ENCODE results near the gene SLC13A2. TPM values are rescaled to one million over a fixed set of nuclear protein-coding genes. Genes with fewer than 3 reads are reported as not detected.
"Not testable (repeated sequence)": the region's sequence is repeated elsewhere in the genome, so short reads cannot be mapped to it uniquely, and the experiment has no call there.

Gene SLC13A2
- total and polyA plus RNA-seq, 2 donors = 0.09 TPM; not detected in 1

DNA sequence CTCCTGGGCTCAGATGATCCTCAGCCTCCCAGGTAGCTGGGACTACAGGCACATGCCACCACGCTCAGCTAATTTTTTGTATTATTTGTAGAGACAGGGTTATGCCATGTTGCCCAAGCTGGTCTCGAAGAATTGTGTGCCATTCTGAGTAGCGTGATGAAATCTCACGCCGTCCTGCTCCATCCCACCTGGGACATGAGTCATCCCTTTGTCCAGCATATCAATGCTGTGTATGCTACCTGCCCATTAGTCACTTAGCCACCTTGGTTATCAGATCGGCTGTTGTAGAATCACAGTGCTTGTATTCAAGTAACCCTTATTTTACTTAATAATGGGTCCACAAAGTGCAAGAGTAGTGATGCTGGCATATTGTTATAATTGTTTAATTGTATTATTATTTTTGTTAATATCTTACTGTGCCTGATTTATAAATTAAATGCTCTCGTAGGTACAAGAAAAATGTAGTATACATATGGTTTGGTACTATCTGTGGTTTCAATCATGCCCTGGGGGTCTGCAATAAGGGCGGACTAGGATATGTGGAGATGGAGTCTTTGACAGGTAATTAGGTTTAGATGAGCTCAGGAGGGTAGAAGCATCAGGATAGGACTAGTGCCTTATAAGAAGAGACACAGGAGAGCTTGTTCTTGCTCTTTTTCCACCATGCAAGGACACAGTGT is 26.6 kb upstream of the SLC13A2 start:
- Histone ChIP-seq H3K4me3 (ENCODE audit: low read length in 2 of 2) (no peak overlapping the region), H3K27ac (ENCODE audit: low read depth in 1 of 2, low read length in 1 of 2) (no peak overlapping the region), H3K9me3 (ENCODE audit: control insufficient read depth in 2 of 2, insufficient read depth in 1 of 2, low read length in 1 of 2) (no peaks in the 10 kb centered on the region), H3K36me3 (ENCODE audit: control insufficient read depth in 2 of 2, insufficient read depth in 2 of 2, low read length in 1 of 2) (no peaks in the 10 kb centered on the region), H3K4me1 (ENCODE audit: control insufficient read depth in 2 of 2, insufficient read depth in 2 of 2, low read length in 2 of 2) (no peaks in the 10 kb centered on the region), H3K27me3 (ENCODE audit: control insufficient read depth in 2 of 2, insufficient read depth in 1 of 2, low read length in 1 of 2) (no peaks in the 10 kb centered on the region)
- 95% methylated on average over 8 of the region's 8 CpGs for WGBS
- no peak for DNase-seq (ENCODE audit: low read depth in 6 of 9, low spot score in 9 of 9)

DNA sequence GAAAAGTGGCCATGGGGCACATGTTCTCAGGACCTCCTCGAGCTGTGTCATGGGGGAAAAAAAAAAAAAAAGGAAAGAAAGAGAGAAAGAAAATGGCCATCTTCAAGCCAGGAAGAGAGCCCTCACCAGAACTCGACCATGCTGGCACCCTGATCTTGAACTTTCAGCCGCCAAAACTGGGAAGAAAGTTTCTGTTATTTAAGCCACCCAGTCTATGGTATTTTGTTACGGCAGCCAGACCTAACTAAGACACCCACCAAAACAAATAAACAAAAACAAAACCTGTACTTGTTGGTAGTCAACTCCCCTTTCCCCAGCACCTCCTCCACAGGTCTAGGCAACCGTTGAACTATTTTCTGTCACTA is 26.1 kb upstream of the SLC13A2 start:
- Histone ChIP-seq H3K4me1 (ENCODE audit: control insufficient read depth in 2 of 2, insufficient read depth in 2 of 2, low read length in 2 of 2) (no peaks in the 10 kb centered on the region), H3K9me3 (ENCODE audit: control insufficient read depth in 2 of 2, insufficient read depth in 1 of 2, low read length in 1 of 2) (no peaks in the 10 kb centered on the region), H3K36me3 (ENCODE audit: control insufficient read depth in 2 of 2, insufficient read depth in 2 of 2, low read length in 1 of 2) (no peaks in the 10 kb centered on the region), H3K27ac (ENCODE audit: low read depth in 1 of 2, low read length in 1 of 2) (no peak overlapping the region), H3K27me3 (ENCODE audit: control insufficient read depth in 2 of 2, insufficient read depth in 1 of 2, low read length in 1 of 2) (no peaks in the 10 kb centered on the region), H3K4me3 (ENCODE audit: low read length in 2 of 2) (no peak overlapping the region)
- no peak for DNase-seq (ENCODE audit: low read depth in 6 of 9, low spot score in 9 of 9)
- 83% methylated on average over 5 of the region's 5 CpGs for WGBS

DNA sequence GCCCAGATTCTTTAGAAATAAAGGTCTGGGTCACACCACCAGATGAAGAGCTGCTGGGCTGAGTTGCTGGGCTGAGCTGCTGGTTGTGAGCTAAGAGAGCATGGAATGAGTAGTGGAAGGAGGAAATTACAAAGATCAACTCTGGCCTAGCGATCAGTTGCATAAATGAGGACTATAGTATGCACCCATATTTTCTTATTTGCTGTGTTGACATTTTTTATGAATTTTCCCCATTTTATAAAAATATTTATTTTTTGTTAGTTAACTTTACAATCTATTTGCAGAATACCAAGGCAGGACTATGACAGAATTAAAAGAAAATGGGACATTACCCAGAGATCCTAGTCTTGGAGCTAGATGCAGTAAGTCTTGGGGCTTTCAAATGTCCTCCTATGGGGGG is 23.6 kb upstream of the SLC13A2 start:
- H3K4me3 ChIP-seq (ENCODE audit: low read length in 2 of 2) = no peak overlapping the region
- H3K4me1 ChIP-seq (ENCODE audit: control insufficient read depth in 2 of 2, insufficient read depth in 2 of 2, low read length in 2 of 2) = no peaks in the 10 kb centered on the region
- no peaks in the 10 kb centered on the region for H3K36me3 ChIP-seq (ENCODE audit: control insufficient read depth in 2 of 2, insufficient read depth in 2 of 2, low read length in 1 of 2)
- H3K9me3 ChIP-seq (ENCODE audit: control insufficient read depth in 2 of 2, insufficient read depth in 1 of 2, low read length in 1 of 2) = no peaks in the 10 kb centered on the region
- H3K27me3 ChIP-seq (ENCODE audit: control insufficient read depth in 2 of 2, insufficient read depth in 1 of 2, low read length in 1 of 2) = no peaks in the 10 kb centered on the region
- H3K27ac ChIP-seq (ENCODE audit: low read depth in 1 of 2, low read length in 1 of 2) = no peak overlapping the region
- DNase-seq (ENCODE audit: low read depth in 6 of 9, low spot score in 9 of 9) = no peak
- 98% methylated on average over 1 of the region's 1 CpG for WGBS

DNA sequence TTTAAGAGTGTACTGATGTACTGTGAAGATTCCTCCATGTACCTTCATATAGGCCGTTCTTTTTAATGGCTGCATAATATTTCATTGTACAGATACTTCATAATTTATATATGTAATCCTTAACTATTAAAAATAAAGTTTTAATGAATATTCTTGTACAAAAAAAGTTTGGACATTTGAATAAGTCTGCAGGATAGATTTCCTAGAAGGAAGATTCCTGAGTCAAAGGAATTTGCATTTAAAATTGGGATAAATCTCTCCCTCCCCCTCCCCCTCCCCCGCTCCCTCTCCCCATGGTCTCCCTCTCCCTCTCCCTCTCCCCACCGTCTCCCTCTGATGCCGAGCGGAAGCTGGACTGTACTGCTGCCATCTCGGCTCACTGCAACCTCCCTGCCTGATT is 15.6 kb upstream of the SLC13A2 start:
- DNase-seq (ENCODE audit: low read depth in 6 of 9, low spot score in 9 of 9) = no peak
- H3K27ac ChIP-seq (ENCODE audit: low read depth in 1 of 2, low read length in 1 of 2) = no peak overlapping the region
- no peaks in the 10 kb centered on the region for H3K4me1 ChIP-seq (ENCODE audit: control insufficient read depth in 2 of 2, insufficient read depth in 2 of 2, low read length in 2 of 2)
- WGBS = 94% methylated on average over 6 of the region's 6 CpGs
- H3K36me3 ChIP-seq (ENCODE audit: control insufficient read depth in 2 of 2, insufficient read depth in 2 of 2, low read length in 1 of 2) = no peaks in the 10 kb centered on the region
- no peaks in the 10 kb centered on the region for H3K27me3 ChIP-seq (ENCODE audit: control insufficient read depth in 2 of 2, insufficient read depth in 1 of 2, low read length in 1 of 2)
- no peak overlapping the region for H3K4me3 ChIP-seq (ENCODE audit: low read length in 2 of 2)
- no peaks in the 10 kb centered on the region for H3K9me3 ChIP-seq (ENCODE audit: control insufficient read depth in 2 of 2, insufficient read depth in 1 of 2, low read length in 1 of 2)

DNA sequence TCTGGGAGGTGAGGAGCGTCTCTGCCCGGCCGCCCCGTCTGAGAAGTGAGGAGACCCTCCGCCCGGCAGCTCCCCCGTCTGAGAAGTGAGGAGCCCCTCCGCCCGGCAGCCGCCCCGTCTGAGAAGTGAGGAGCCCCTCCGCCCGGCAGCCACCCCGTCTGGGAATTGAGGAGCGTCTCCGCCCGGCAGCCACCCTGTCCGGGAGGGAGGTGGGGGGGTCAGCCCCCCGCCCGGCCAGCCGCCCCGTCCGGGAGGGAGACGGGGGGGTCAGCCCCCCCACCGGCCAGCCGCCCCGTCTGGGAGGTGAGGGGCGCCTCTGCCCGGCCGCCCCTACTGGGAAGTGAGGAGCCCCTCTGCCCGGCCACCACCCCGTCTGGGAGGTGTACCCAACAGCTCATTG is 14.6 kb upstream of the SLC13A2 start:
- WGBS = 97% methylated on average over 30 of the region's 32 CpGs
- DNase-seq (ENCODE audit: low read depth in 6 of 9, low spot score in 9 of 9); H3K36me3 ChIP-seq (ENCODE audit: control insufficient read depth in 2 of 2, insufficient read depth in 2 of 2, low read length in 1 of 2): not testable (repeated sequence)

DNA sequence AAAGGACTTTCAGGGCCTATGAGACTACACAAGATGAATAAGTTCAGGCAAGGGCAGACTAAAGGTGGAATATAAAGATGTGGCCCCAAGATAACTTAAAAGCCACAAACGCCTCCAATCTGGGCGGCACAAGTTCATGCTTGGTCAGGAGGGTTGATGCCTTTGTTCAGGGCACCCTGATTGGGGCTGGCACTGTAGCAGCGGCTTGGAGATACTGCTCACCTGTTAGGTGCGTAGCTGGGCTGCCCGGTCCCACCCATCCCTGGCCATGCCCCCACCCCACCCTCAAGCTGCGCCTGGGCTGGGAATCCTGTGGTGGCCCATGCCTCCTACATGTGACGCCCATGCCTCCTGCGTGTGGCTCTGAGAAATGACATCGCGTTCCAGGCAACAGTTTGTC is 12.5 kb upstream of the SLC13A2 start:
- Histone ChIP-seq H3K27me3 (ENCODE audit: control insufficient read depth in 2 of 2, insufficient read depth in 1 of 2, low read length in 1 of 2) (peaks cover 0 to 3% of the 10 kb centered on the region in 2 donors), H3K4me1 (ENCODE audit: control insufficient read depth in 2 of 2, insufficient read depth in 2 of 2, low read length in 2 of 2) (no peaks in the 10 kb centered on the region), H3K4me3 (ENCODE audit: low read length in 2 of 2) (no peak overlapping the region), H3K36me3 (ENCODE audit: control insufficient read depth in 2 of 2, insufficient read depth in 2 of 2, low read length in 1 of 2) (no peaks in the 10 kb centered on the region), H3K27ac (ENCODE audit: low read depth in 1 of 2, low read length in 1 of 2) (no peak overlapping the region), H3K9me3 (ENCODE audit: control insufficient read depth in 2 of 2, insufficient read depth in 1 of 2, low read length in 1 of 2) (no peaks in the 10 kb centered on the region)
- DNase-seq (ENCODE audit: low read depth in 6 of 9, low spot score in 9 of 9) = no peak
- WGBS = 95% methylated on average over 10 of the region's 10 CpGs

More for the DNA sequence above, 14.6 kb upstream of the SLC13A2 start:
- H3K4me1 ChIP-seq (ENCODE audit: control insufficient read depth in 2 of 2, insufficient read depth in 2 of 2, low read length in 2 of 2); H3K27me3 ChIP-seq (ENCODE audit: control insufficient read depth in 2 of 2, insufficient read depth in 1 of 2, low read length in 1 of 2); H3K4me3 ChIP-seq (ENCODE audit: low read length in 2 of 2); H3K9me3 ChIP-seq (ENCODE audit: control insufficient read depth in 2 of 2, insufficient read depth in 1 of 2, low read length in 1 of 2); H3K27ac ChIP-seq (ENCODE audit: low read depth in 1 of 2, low read length in 1 of 2): not testable (repeated sequence)

DNA sequence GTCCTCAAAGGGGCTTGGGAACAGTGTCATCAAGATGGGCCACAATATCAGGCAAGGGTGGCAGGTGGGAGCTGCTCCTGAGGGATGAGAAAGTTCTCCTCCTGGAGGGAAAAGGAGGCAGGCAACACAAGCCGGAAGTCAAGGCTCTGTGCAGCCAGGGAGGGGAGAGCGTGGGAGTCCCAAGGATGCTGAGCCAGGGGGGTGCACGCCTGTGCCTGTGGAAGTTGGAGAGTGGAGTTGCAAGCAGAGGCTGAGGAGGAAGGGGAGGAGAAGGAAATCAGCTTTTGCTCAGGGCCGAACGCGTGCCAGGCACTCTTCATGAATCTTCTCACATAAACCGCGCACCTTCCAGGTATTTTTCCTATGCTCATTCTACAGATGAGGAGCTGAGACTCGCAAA is 7.4 kb upstream of the SLC13A2 start:
- H3K36me3 ChIP-seq (ENCODE audit: control insufficient read depth in 2 of 2, insufficient read depth in 2 of 2, low read length in 1 of 2) = no peaks in the 10 kb centered on the region
- WGBS = 80% methylated on average over 9 of the region's 9 CpGs
- H3K27me3 ChIP-seq (ENCODE audit: control insufficient read depth in 2 of 2, insufficient read depth in 1 of 2, low read length in 1 of 2) = peaks cover 0 to 3% of the 10 kb centered on the region in 2 donors
- H3K9me3 ChIP-seq (ENCODE audit: control insufficient read depth in 2 of 2, insufficient read depth in 1 of 2, low read length in 1 of 2) = no peaks in the 10 kb centered on the region
- H3K27ac ChIP-seq (ENCODE audit: low read depth in 1 of 2, low read length in 1 of 2) = no peak overlapping the region
- no peak for DNase-seq (ENCODE audit: low read depth in 6 of 9, low spot score in 9 of 9)
- no peaks in the 10 kb centered on the region for H3K4me1 ChIP-seq (ENCODE audit: control insufficient read depth in 2 of 2, insufficient read depth in 2 of 2, low read length in 2 of 2)
- no peak overlapping the region for H3K4me3 ChIP-seq (ENCODE audit: low read length in 2 of 2)

DNA sequence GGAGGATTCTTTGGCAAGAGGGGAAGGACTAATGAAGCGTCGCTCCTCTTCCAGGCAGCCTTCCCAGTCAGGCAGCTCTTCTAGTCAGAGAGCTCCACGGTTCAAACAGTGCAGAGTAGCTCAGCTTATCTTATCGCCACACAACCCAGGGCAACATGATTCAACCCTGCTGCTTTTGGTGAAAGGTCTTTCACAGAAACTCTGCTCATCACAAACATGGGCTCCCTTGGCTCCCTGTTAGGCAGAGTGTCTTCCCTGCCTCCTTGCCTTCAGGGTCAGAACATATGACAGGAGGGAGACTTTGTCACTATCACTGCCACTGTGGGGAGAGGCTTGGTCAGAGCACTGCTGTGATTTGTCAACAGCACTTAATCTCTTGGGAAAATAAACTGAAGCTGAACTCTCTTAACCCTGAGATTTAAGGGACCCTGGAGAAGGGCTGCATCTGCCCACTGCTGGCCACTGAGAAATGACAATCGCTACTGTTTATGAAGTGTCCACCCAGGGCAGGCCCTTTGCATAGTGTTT is 6.9 kb upstream of the SLC13A2 start:
- no peaks in the 10 kb centered on the region for H3K9me3 ChIP-seq (ENCODE audit: control insufficient read depth in 2 of 2, insufficient read depth in 1 of 2, low read length in 1 of 2)
- H3K36me3 ChIP-seq (ENCODE audit: control insufficient read depth in 2 of 2, insufficient read depth in 2 of 2, low read length in 1 of 2) = no peaks in the 10 kb centered on the region
- DNase-seq (ENCODE audit: low read depth in 6 of 9, low spot score in 9 of 9) = no peak
- no peaks in the 10 kb centered on the region for H3K4me1 ChIP-seq (ENCODE audit: control insufficient read depth in 2 of 2, insufficient read depth in 2 of 2, low read length in 2 of 2)
- no peak overlapping the region for H3K27ac ChIP-seq (ENCODE audit: low read depth in 1 of 2, low read length in 1 of 2)
- 77% methylated on average over 5 of the region's 5 CpGs for WGBS
- H3K27me3 ChIP-seq (ENCODE audit: control insufficient read depth in 2 of 2, insufficient read depth in 1 of 2, low read length in 1 of 2) = peaks cover 0 to 3% of the 10 kb centered on the region in 2 donors
- no peak overlapping the region for H3K4me3 ChIP-seq (ENCODE audit: low read length in 2 of 2)

DNA sequence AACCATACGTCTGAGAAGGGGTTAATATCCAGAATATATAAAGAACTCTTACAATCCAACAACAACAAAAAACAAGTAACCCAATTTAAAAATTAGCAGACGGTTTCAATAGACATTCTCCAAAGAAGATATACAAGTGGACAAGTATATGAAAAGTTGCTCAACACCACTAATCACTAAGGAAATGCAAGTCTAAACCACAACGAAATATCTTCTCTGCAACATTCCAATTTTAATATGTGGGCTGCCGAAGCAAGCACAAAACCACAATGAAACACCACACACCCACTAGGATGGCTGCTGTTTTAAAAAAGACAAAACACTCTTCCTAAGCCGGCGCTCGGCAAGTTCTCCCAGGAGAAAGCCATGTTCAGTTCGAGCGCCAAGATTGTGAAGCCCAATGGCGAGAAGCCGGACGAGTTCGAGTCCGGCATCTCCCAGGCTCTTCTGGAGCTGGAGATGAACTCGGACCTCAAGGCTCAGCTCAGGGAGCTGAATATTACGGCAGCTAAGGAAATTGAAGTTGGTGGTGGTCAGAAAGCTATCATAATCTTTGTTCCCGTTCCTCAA is 5.9 kb upstream of the SLC13A2 start:
- DNase-seq (ENCODE audit: low read depth in 6 of 9, low spot score in 9 of 9) = no peak
- 57% methylated on average over 17 of the region's 17 CpGs for WGBS
- H3K36me3 ChIP-seq (ENCODE audit: control insufficient read depth in 2 of 2, insufficient read depth in 2 of 2, low read length in 1 of 2) = no peaks in the 10 kb centered on the region
- H3K4me3 ChIP-seq (ENCODE audit: low read length in 2 of 2) = no peak overlapping the region
- H3K27ac ChIP-seq (ENCODE audit: low read depth in 1 of 2, low read length in 1 of 2) = no peak overlapping the region
- no peaks in the 10 kb centered on the region for H3K4me1 ChIP-seq (ENCODE audit: control insufficient read depth in 2 of 2, insufficient read depth in 2 of 2, low read length in 2 of 2)
- no peaks in the 10 kb centered on the region for H3K9me3 ChIP-seq (ENCODE audit: control insufficient read depth in 2 of 2, insufficient read depth in 1 of 2, low read length in 1 of 2)
- H3K27me3 ChIP-seq (ENCODE audit: control insufficient read depth in 2 of 2, insufficient read depth in 1 of 2, low read length in 1 of 2) = peaks cover 0 to 3% of the 10 kb centered on the region in 2 donors
